UCSD-AML1 (cell line): ENCODE results near the gene PALLD.
A peak's percentile ranks its signal among the peaks of the same experiment; 100 is the strongest.
"Not testable (repeated sequence)": the region's sequence is repeated elsewhere in the genome, so short reads cannot be mapped to it uniquely, and the experiment has no call there.

ENCODE experiments used
- DNase-seq: peaks from one replicate; lab custom pipeline; 2025; ENCODE audit not compliant: unreplicated experiment; lab: John Stamatoyannopoulos, UW

The PALLD gene

DNA sequence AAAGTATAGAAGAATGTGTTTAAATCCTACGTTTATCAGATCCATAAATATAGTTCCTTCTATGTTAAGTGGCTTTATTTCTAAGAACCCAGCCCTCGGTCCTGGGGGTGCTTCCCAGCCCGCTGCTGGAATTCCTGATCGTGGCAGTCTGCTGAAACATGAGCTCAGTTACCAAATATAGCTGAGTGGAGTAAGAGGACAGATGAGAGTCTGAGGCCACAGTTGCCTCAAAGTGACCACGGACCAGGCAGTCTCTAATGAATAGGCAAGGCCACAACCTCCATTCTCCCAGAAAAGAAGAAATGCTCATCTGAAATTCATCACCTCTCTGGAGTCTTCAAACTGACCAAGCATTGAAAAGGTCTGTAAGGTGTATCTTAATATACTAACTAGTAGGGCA lies at the start of gene PALLD:
TSS of gene PALLD (plus strand) at position 219 of the 400 bp plus-strand sequence.
- DNase-seq = peak; percentile 18

DNA sequence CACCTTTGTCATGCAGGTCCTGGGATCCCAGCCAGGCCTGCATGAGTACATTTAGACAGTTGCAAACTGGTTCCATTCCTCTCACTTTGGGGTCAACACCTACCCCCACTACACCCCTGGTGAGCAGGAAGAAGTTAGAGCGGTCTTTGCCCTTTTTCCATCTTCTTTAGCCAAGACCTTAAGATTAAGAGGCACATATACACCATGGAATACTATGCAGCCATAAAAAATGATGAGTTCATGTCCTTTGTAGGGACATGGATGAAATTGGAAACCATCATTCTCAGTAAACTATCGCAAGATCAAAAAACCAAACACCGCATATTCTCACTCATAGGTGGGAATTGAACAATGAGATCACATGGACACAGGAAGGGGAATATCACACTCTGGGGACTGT lies 47.8 kb upstream of the PALLD start:
- DNase-seq = not testable (repeated sequence)

DNA sequence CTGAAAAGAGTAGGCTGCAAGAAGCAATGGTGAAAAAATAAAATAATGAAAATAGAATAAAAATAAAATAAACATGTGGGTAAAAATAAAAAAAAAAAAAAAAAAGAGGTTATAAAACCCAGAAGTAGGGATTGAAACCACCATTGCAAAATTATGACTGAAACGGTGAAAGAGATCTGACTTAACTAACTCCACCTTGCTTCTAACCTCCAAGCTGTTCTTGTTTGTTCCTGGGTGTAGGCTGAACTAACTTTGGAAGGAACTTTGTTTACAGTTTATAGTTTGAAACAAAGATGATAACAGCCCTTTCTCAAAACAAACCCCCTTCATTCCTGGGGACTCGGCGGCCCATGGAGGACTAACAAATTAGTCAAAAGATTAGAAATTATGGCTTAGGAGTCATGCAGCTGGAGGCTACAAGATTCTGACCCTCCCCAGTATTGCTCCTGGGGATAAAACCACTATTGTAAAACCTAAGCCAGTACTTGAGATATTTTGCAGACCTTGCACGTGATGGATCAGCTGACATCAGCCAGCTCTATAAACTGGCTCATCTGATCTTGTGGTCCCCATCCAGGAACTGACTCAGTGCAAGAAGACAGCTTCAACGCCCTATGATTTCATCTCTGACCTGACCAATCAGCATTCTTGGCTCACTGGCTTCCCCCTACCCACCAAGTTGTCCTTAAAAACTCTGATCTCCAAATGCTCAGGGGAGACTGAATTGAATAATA lies 47.0 kb upstream of the PALLD start:
- peak; percentile 8 for DNase-seq

DNA sequence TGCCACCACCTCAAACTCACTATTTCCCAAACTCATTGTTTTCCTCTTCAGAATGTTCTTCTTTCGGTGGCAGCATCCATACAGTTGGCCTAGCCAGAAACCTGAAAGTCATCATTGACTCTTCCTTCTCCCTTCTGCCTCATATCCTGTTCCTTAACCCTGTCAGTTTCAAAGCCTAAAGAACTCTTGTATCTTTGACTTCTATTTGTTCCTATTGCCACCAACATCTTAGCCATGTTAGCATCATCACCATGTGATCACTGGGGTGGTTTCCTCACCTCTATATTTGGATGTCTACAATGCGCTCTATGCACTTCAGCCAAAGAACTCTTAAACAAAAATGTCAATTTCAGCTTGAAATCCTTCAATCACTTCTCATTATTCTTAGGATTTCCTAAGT lies 45.5 kb upstream of the PALLD start:
- DNase-seq = no peak

DNA sequence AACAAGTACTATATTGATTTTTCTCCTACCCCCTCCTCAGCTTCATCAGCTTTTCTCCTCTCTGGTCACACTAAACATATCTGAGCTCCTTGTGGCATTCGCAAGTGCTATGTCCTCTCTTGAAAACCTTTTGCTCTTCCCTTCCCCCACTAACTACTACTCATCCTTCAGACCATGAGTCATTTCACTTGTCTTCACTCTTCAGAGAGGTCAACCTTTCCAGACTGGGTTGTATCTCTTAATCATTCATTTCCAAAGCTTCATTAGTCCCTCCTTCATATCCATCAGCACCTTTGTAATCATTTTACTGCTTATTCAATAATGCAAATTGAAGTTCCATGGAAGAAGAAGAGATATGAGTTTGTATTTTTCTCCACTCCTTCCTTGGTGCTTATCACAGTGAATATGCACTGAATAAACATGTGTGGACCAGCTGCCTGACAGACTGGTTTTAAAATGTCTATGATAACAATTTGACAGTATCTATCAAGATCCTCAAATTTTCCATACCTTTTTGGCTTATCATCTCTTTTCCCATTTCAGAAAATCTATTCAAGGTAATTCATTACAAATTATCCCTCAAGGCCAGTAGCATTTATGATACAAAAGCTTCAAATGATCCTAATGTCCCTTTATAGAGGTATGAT lies 45.0 kb upstream of the PALLD start:
- no peak for DNase-seq

DNA sequence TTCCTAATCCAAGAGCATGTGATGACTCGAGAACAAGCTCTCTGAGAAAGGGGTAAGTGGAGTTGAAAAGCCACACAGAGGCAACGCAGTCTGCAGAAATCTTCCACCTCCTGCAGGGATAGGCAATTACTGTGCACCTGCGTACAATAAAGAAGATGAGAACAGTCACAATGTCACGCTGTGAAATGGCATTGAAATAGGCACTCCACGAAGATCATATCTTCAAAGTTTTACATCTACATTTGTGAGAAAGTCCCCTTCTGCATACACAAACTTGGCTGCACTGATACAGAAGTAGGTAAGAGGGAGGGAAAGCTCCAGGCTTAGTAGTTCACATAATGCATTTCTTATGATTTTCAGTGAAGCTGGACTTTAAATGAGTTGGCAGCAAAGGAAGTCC lies 43.7 kb upstream of the PALLD start:
- no peak for DNase-seq

DNA sequence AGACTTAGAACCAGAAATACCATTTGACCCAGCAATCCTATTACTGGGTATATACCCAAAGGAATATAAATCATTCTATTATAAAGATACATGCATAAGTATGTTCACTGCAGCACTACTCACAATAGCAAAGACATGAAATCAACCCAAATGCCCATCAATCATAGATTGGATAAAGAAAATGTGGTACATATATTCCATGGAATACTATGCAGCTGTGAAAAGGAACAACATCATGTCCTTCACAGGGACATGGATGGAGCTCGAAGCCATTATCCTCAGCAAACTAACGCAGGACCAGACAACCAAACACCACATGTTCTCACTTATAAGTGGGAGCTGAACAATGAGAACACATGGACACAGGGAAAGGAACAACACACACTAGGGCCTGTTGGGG lies 38.6 kb upstream of the PALLD start:
- not testable (repeated sequence) for DNase-seq

DNA sequence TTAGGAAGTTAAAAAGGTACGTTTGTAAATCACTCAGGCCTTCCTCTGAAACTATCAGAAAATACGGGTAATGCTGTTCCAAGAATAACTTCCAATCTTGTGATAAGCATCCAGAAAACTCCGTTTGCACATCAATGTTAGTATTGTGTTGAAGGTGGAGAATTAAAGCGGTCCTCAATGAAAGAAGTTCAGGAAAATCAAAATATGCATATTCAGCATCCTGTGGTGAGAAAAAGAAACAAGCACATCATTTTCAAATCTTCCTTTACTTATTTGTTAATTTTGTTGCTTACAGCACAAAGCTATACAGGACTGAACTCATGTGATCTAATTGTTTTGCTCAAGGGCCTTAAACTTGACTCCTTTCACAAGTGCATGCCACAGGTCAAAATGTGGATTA lies 35.0 kb upstream of the PALLD start:
- DNase-seq = no peak

DNA sequence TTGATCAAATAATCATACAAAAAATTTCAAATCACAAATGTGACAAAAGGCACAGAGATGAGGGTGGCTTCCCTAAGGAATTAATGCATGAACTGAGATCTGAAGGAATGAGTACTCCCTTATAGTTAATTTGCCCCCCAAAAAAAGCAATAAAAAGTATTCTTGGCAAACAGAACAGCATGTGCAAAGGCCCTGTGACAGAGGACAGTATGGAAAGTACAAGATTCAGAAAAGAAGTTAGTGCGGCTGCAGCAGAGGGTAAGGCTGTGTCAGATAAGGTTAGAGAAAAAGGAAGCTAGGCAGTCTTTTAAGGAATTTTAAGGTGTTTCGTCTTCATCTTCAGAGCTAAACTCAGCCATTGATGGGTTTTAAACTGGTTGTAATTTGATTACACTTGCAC lies 23.9 kb upstream of the PALLD start:
- DNase-seq = no peak

DNA sequence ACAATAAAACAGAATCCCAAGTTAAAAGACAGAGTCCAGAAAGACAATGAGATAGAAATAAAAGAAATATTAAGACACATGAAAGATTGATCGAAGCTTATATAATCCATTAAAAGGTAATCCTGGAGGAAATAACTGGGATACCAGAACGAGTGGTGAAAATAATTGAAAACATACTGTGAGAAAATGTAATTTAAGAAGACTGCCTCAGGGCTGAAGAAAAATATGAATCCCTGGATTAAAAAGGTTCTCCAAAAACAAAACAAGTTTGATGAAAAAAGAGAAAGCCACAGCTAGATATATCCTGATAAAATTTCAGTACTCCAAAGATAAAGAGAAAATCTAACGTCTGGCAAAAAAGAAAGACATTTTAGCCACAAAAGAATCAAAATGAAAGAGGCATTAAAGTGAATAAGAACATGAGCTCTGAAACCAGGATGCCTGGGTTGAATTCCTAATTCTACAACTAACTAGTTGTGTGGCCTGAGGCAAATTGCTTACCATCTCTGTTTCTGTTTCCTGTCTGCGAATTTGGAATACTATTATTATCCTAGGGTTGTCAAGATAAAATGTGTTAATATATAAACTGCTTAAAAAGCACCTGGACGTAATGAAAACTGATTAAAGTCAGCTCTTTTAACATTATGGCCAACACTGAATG lies 22.1 kb upstream of the PALLD start:
- no peak for DNase-seq

DNA sequence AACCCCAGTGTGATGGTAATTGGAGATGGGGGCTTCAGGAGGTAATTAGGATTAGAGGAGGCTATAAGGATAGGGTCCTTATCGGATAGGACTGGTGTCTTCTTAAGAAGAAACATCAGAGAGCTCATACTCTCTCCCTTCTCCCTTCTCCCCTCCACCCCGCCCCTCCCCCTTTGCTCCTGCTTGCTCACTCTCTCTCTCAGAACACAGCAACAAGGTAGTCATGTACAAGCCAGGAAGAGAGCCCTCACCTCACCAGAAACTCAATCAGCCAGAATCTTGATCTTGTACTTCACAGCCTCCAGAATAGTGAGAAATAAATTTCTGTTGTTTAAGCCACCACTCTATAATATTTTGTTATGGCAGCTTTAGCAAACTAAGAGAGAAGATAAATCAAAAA lies 21.1 kb upstream of the PALLD start:
- peak; percentile 16 for DNase-seq

DNA sequence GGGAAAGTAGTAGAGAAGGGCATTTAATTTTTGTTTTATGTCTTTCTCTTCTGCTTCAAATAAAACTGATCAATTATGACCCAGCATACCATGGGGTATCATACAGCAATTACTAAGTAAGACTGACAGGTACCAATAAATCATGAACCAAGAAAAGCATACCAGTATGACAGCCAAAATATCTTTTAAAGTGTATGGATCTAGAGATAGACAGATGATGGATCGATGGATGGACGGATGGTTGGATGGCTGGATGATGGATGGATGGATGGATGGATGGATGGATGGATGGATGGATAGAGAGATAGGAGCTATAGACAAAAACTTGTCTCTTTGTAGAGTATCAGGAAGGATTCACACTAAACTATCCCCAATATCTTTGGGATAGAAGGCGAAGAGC lies 18.0 kb upstream of the PALLD start:
- DNase-seq = no peak

DNA sequence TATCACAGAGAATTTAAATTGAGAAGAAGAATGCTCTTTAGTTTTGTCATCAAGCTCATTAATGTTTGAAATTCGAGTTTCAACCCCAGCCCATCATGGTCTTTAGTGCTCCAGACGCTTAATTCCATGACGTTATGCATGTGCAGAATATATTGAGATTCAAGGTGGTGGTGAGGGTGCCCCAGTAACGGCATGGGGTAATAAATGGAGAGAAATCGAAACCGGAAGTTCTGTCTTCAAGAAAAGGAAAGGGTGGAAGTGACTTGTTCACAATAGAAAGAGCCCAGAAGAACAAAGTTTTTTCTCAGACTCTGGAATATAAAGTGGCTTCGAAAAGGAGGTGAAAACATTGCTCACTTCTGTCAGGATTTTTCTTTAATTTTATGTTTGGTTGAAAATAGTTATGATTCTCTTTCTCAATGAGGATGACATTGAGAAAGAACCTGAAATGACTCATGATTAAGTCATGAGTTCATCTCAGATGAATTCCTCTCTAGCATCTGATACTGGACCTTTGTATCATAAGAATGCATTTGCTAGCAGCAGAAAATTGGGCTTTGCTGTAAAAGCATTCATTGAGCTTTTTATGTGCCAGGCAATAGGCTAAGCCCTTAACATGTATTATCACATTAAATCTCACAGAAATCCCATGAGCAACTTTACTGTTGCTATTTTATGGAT lies 15.8 kb upstream of the PALLD start:
- DNase-seq = peak; percentile 17

DNA sequence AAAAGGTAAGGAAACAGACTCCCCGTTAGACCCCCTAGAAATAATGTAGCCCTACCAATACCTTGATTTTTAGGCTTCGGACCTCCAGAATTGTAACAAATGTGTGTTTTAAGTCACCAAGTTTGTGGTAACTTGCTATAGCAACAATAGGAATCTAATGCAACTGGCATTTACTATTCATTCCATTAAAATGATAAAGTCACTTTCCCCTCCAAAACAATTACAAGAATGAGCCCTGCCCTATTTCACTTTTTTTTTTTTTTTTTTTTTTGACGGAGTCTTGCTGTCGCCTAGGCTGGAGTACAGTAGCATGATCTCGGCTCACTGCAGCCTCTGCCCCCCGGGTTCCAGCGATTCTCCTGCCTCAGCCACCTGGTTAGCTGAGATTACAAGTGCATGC lies 13.0 kb upstream of the PALLD start:
- DNase-seq = no peak

DNA sequence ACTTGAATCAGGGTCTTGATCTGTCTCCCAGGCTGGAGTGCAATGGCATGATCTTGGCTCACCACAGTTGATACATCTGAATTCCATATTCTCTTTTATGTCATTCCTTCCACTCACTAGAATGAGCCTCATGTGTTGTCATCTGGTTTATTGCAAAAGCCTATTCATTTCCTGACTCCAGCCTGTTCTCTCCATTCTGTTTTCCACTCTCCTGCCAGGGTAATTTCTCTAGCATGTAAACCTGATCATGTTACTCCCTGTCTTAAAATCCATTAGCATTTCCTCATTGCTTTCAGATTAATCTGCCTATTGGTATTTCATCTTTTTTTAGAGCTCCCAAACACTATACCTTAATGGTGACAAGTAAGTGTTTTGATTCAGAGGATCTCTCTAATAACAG lies 12.2 kb upstream of the PALLD start:
- DNase-seq = no peak

DNA sequence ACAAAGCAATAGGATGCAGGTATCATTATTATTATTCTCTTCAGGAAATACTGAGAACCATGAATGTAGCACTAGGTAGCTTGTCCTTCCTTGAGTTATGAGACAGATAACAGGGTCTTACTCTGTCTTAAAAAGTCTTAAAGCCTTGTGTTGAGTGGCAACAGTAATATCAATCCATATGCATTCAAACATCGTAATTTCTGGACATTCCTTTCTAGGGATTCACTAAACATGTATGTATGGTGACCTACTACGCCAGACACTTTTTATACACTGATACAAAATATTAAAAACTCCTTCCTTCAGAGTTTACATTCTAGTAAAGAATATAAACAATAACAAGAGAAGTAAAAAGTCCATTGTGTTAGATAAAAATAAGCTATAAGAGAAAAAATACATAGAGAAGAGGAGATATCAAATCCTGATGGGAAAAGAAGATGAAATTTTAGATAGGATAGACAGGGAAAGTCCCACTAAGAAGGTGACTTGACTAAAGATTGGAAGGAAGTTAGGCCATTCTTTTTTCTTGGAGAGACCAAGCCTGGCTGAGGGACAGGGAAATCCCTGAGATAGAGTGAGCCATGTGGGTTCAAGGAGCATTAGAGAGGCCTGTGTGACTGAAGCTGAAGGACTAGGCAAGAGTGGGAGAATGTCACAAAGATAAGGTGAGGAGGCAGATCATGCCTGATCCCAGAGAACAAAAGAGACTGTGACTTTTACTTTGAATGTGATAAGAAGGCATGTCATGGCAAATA lies 11.5 kb upstream of the PALLD start:
- no peak for DNase-seq

DNA sequence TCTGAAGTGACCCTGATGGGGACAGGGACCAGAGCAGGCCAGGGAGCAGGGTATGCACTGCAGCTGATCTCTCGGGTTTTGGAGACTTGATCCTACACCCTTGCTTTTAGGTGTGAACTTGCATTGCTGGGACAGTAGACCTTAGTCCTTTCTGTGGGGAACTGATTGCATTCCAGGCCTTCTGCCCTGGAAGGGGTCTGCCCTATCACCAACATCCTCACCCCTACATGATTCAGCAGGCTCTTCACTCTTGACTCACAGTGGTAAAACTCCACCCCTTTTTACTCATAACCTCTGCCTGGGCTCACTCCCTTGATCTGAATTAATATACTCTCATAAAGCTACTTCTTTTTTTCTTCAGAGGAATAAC lies 10.0 kb upstream of the PALLD start:
- DNase-seq = peak; percentile 12

DNA sequence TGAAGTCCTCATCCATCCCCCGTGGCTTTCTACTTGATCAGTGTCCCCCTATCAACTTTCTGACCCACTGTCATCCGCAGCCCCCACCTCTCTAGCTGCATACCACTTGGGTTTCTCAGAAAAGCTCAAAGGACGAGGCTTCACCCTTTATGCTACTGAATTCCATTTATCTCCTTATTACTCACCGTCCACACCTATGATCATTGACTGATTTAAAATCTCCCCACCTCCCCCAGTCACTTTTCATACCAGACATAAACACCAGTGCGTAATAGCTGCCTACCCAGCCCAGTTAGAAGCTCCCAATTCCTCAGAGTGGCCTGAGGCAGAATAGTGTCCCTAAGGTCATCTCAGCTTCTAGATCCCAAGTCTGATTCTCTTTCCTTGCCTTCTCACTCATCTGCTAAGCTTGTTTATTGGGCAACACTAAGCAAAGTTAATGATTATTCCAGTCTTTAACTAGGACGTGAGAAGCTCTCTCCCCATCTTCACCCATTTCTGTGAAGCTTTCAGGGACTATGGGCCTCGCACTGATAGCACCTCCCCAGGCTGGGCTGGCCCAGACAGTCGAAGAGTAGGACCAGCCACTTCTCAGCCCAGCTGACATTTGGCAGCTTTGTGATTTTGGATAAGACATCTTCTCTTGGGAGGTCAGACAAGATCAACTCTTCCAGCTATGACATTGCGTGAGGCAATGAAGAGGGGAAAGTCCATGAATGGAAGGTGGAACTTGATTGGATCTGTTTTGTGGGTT lies 9.4 kb upstream of the PALLD start:
- no peak for DNase-seq

DNA sequence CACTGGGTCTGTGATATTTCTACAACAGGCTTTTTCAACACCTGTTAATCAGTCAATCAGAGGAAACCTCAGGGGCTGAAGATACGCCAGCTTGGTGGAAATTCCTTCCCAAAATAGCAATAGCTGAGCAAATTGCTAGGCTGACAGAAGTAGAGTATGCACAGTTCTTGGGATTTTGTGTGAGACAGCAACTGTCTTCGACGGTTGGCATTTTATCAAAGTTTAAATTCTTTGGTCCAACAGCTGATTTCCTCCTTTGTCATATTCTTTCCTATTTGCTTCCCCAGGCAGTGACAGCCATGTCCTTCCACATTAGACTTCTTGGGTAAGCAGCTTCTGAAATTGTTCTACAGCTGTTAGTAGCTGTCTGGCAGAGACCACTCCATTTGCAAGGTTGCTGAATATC lies 8.0 kb upstream of the PALLD start:
- DNase-seq = peak; percentile 11

DNA sequence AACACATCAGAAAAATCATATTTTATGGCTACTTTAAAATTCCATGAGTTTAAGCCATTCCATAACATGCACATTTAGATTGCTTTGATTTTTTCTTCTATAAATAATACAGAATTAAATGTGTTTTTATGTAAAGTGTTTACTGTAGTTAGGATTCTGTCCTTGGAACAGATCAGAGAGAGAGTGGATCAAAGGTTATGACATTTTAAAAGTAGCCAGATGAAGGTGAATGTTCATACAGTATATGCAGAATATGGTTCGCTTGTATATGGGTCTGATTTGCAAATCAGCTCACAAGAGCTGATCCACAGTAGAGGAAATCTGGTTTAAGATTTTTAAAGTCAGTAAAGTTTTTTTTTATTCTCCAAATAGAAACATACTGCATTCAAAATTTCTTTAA lies 7.2 kb upstream of the PALLD start:
- DNase-seq = no peak
